Measurements from ENCODE around the gene CNOT10. TPM values are rescaled to one million over a fixed set of nuclear protein-coding genes. Genes with fewer than 3 reads are reported as not detected.
"Not testable (repeated sequence)": the region's sequence is repeated elsewhere in the genome, so short reads cannot be mapped to it uniquely, and the experiment has no call there.

The CNOT10 gene
- total and polyA plus RNA-seq, 2 experiments from 2014 or later: 22.2 to 30.5 TPM

- H3K36me3 ChIP-seq; H3K27ac ChIP-seq; H3K4me3 ChIP-seq; H3K9me3 ChIP-seq (ENCODE audit: low read depth); H3K4me1 ChIP-seq (ENCODE audit: low read depth); H3K27me3 ChIP-seq: not testable (repeated sequence)
- peak; percentile 37 to 68 for DNase-seq (ENCODE audit: low read depth in 1 of 2, low spot score in 1 of 2)
- TF ChIP-seq CTCF (IDR thresholded peaks at IDR 0.05; ENCODE audit: low read depth, low read length): peak; percentile 29
Measured at GRCh38 chr3:32664630-32665075, 20.3 kb upstream of the CNOT10 start.

- no peaks in the 10 kb centered on the region for H3K4me1 ChIP-seq (ENCODE audit: low read depth)
- H3K27ac ChIP-seq: no peak overlapping the region
- no peaks in the 10 kb centered on the region for H3K27me3 ChIP-seq
- TF ChIP-seq CTCF (IDR thresholded peaks at IDR 0.05; ENCODE audit: low read depth, low read length): no peak
- DNase-seq (ENCODE audit: low read depth in 1 of 2, low spot score in 1 of 2): no peak
- H3K4me3 ChIP-seq: no peak overlapping the region
- no peaks in the 10 kb centered on the region for H3K9me3 ChIP-seq (ENCODE audit: low read depth)
- H3K36me3 ChIP-seq: no peaks in the 10 kb centered on the region
Measured at GRCh38 chr3:32667072-32667582, 17.9 kb upstream of the CNOT10 start.

- not testable (repeated sequence) for H3K4me3 ChIP-seq; DNase-seq (ENCODE audit: low read depth in 1 of 2, low spot score in 1 of 2); H3K27me3 ChIP-seq; H3K36me3 ChIP-seq; H3K4me1 ChIP-seq (ENCODE audit: low read depth); H3K9me3 ChIP-seq (ENCODE audit: low read depth); H3K27ac ChIP-seq
Measured at GRCh38 chr3:32669226-32669625, 15.8 kb upstream of the CNOT10 start.

GRCh38 chr3:32673730-32674129 lies 11.3 kb upstream of the CNOT10 start:
- H3K27ac ChIP-seq; H3K27me3 ChIP-seq; H3K36me3 ChIP-seq; DNase-seq (ENCODE audit: low read depth in 1 of 2, low spot score in 1 of 2); H3K4me3 ChIP-seq; H3K9me3 ChIP-seq (ENCODE audit: low read depth); H3K4me1 ChIP-seq (ENCODE audit: low read depth): not testable (repeated sequence)

GRCh38 chr3:32675164-32675563 lies 9.8 kb upstream of the CNOT10 start:
- Histone ChIP-seq H3K36me3 (no peaks in the 10 kb centered on the region), H3K4me1 (ENCODE audit: low read depth) (no peaks in the 10 kb centered on the region), H3K27ac (no peak overlapping the region), H3K4me3 (no peak overlapping the region), H3K9me3 (ENCODE audit: low read depth) (no peaks in the 10 kb centered on the region), H3K27me3 (no peaks in the 10 kb centered on the region)
- TF ChIP-seq CTCF (IDR thresholded peaks at IDR 0.05; ENCODE audit: low read depth, low read length): no peak
- DNase-seq (ENCODE audit: low read depth in 1 of 2, low spot score in 1 of 2): no peak

- Histone ChIP-seq H3K36me3 (no peaks in the 10 kb centered on the region), H3K27ac (no peak overlapping the region), H3K27me3 (no peaks in the 10 kb centered on the region), H3K9me3 (ENCODE audit: low read depth) (no peaks in the 10 kb centered on the region), H3K4me3 (no peak overlapping the region), H3K4me1 (ENCODE audit: low read depth) (no peaks in the 10 kb centered on the region)
- no peak for DNase-seq (ENCODE audit: low read depth in 1 of 2, low spot score in 1 of 2)
- TF ChIP-seq CTCF (IDR thresholded peaks at IDR 0.05; ENCODE audit: low read depth, low read length): no peak
Measured at GRCh38 chr3:32675650-32676049, 9.3 kb upstream of the CNOT10 start.

- no peaks in the 10 kb centered on the region for H3K27me3 ChIP-seq
- H3K4me3 ChIP-seq: no peak overlapping the region
- no peaks in the 10 kb centered on the region for H3K9me3 ChIP-seq (ENCODE audit: low read depth)
- no peaks in the 10 kb centered on the region for H3K36me3 ChIP-seq
- TF ChIP-seq CTCF (IDR thresholded peaks at IDR 0.05; ENCODE audit: low read depth, low read length): no peak
- H3K4me1 ChIP-seq (ENCODE audit: low read depth): peaks cover 7% of the 10 kb centered on the region
- no peak overlapping the region for H3K27ac ChIP-seq
- DNase-seq (ENCODE audit: low read depth in 1 of 2, low spot score in 1 of 2): no peak
Measured at GRCh38 chr3:32681811-32682210, 3.2 kb upstream of the CNOT10 start.
